Stomach smooth muscle (tissue), 2 donors: ENCODE results near the gene SLC8A1.

Experiments used
- H3K27ac ChIP-seq: one replicate; pipeline ENCODE4 v1.7.0; 2013; ENCODE audit warnings: mild to moderate bottlenecking, low read length, inconsistent platforms
- H3K27me3 ChIP-seq, 2 donors: one replicate each; pipeline ENCODE4 v1.7.0; 2013; ENCODE audit warnings: low read length in 2 of 2; ENCODE audit not compliant: insufficient read depth in 2 of 2, control insufficient read depth in 1 of 2
- H3K36me3 ChIP-seq, 2 donors: one replicate each; pipeline ENCODE4 v1.7.0; 2013; ENCODE audit warnings: low read length in 2 of 2; ENCODE audit not compliant: control insufficient read depth in 2 of 2, insufficient read depth in 2 of 2
- H3K4me1 ChIP-seq: one replicate; pipeline ENCODE4 v1.7.0; 2013; ENCODE audit warnings: low read length; ENCODE audit not compliant: control insufficient read depth, insufficient read depth
- H3K4me3 ChIP-seq, 2 donors: one replicate each; pipeline ENCODE4 v1.7.0; 2013; ENCODE audit warnings: low read length in 2 of 2
- H3K9ac ChIP-seq, 2 donors: one replicate each; pipeline ENCODE4 v1.7.0; 2013; ENCODE audit warnings: low read length in 2 of 2, mild to moderate bottlenecking in 1 of 2
- H3K9me3 ChIP-seq, 2 donors: one replicate each; pipeline ENCODE4 v1.7.0; 2013; ENCODE audit warnings: low read length in 2 of 2; ENCODE audit not compliant: control insufficient read depth in 2 of 2
- donor health status: healthy.
- donor health status: Pancreatic carcinoma.

Gene SLC8A1

GRCh38 chr2:40428439-40428838 is 23.5 kb downstream of the SLC8A1 start:
- H3K9me3 ChIP-seq, result no peaks in the 10 kb centered on the region
- H3K27me3 ChIP-seq, result no peaks in the 10 kb centered on the region
- H3K36me3 ChIP-seq, result peaks cover 9 to 11% of the 10 kb centered on the region in 2 donors
- no peak overlapping the region for H3K4me3 ChIP-seq
- no peak overlapping the region for H3K27ac ChIP-seq
- peaks cover 19% of the 10 kb centered on the region for H3K4me1 ChIP-seq
- no peak overlapping the region for H3K9ac ChIP-seq

- H3K27me3 ChIP-seq, result no peaks in the 10 kb centered on the region
- no peak overlapping the region for H3K9ac ChIP-seq
- no peaks in the 10 kb centered on the region for H3K36me3 ChIP-seq
- H3K4me1 ChIP-seq, result peaks cover 24% of the 10 kb centered on the region
- H3K27ac ChIP-seq, result peak overlapping the region; percentile 3
- no peak overlapping the region for H3K4me3 ChIP-seq
- no peaks in the 10 kb centered on the region for H3K9me3 ChIP-seq
Measured at GRCh38 chr2:40421631-40422297, 30.1 kb downstream of the SLC8A1 start.

GRCh38 chr2:40420478-40420877 is 31.4 kb downstream of the SLC8A1 start:
- Histone ChIP-seq H3K4me3 (peak overlapping the region in 1 of 2 donors; percentile 34), H3K27ac (peak overlapping the region; percentile 37), H3K9ac (no peak overlapping the region), H3K27me3 (no peaks in the 10 kb centered on the region), H3K9me3 (no peaks in the 10 kb centered on the region), H3K4me1 (peaks cover 24% of the 10 kb centered on the region), H3K36me3 (no peaks in the 10 kb centered on the region)

- peak overlapping the region; percentile 67 for H3K27ac ChIP-seq
- H3K4me1 ChIP-seq, result peaks cover 24% of the 10 kb centered on the region
- H3K36me3 ChIP-seq, result no peaks in the 10 kb centered on the region
- H3K27me3 ChIP-seq, result no peaks in the 10 kb centered on the region
- peak overlapping the region in 1 of 2 donors; percentile 23 for H3K4me3 ChIP-seq
- H3K9ac ChIP-seq, result peak overlapping the region in 1 of 2 donors; percentile 36
- H3K9me3 ChIP-seq, result no peaks in the 10 kb centered on the region
Measured at GRCh38 chr2:40419364-40419762, 32.5 kb downstream of the SLC8A1 start.

- H3K27ac ChIP-seq, result peak overlapping the region; percentile 67
- H3K4me3 ChIP-seq, result peak overlapping the region in 1 of 2 donors; percentile 30
- H3K9me3 ChIP-seq, result no peaks in the 10 kb centered on the region
- H3K27me3 ChIP-seq, result no peaks in the 10 kb centered on the region
- H3K9ac ChIP-seq, result peak overlapping the region in 1 of 2 donors; percentile 36
- no peaks in the 10 kb centered on the region for H3K36me3 ChIP-seq
- peaks cover 24% of the 10 kb centered on the region for H3K4me1 ChIP-seq
Measured at GRCh38 chr2:40418614-40419363, 33.1 kb downstream of the SLC8A1 start.

GRCh38 chr2:40416486-40416885 is 35.4 kb downstream of the SLC8A1 start:
- no peak overlapping the region for H3K27ac ChIP-seq
- H3K4me1 ChIP-seq, result peaks cover 18% of the 10 kb centered on the region
- no peak overlapping the region for H3K4me3 ChIP-seq
- no peaks in the 10 kb centered on the region for H3K27me3 ChIP-seq
- no peak overlapping the region for H3K9ac ChIP-seq
- no peaks in the 10 kb centered on the region for H3K9me3 ChIP-seq
- no peaks in the 10 kb centered on the region for H3K36me3 ChIP-seq

- Histone ChIP-seq H3K9me3 (no peaks in the 10 kb centered on the region), H3K27ac (no peak overlapping the region), H3K4me1 (peaks cover 12% of the 10 kb centered on the region), H3K9ac (no peak overlapping the region), H3K36me3 (no peaks in the 10 kb centered on the region), H3K27me3 (no peaks in the 10 kb centered on the region), H3K4me3 (no peak overlapping the region)
Measured at GRCh38 chr2:40415391-40415790, 36.5 kb downstream of the SLC8A1 start.

- Histone ChIP-seq H3K4me1 (no peaks in the 10 kb centered on the region), H3K9me3 (no peaks in the 10 kb centered on the region), H3K27me3 (no peaks in the 10 kb centered on the region), H3K36me3 (no peaks in the 10 kb centered on the region), H3K27ac (no peak overlapping the region), H3K4me3 (no peak overlapping the region), H3K9ac (no peak overlapping the region)
Measured at GRCh38 chr2:40412456-40412855, 39.4 kb downstream of the SLC8A1 start.

GRCh38 chr2:40410695-40411094 is 41.2 kb downstream of the SLC8A1 start:
- Histone ChIP-seq H3K4me1 (no peaks in the 10 kb centered on the region), H3K9me3 (no peaks in the 10 kb centered on the region), H3K9ac (no peak overlapping the region), H3K36me3 (no peaks in the 10 kb centered on the region), H3K27ac (no peak overlapping the region), H3K27me3 (no peaks in the 10 kb centered on the region), H3K4me3 (no peak overlapping the region)

- Histone ChIP-seq H3K9ac (no peak overlapping the region), H3K27ac (no peak overlapping the region), H3K4me3 (no peak overlapping the region), H3K4me1 (no peaks in the 10 kb centered on the region), H3K36me3 (no peaks in the 10 kb centered on the region), H3K9me3 (no peaks in the 10 kb centered on the region), H3K27me3 (no peaks in the 10 kb centered on the region)
Measured at GRCh38 chr2:40409734-40410133, 42.2 kb downstream of the SLC8A1 start.
